ENCODE results near the gene TEF.

DNA sequence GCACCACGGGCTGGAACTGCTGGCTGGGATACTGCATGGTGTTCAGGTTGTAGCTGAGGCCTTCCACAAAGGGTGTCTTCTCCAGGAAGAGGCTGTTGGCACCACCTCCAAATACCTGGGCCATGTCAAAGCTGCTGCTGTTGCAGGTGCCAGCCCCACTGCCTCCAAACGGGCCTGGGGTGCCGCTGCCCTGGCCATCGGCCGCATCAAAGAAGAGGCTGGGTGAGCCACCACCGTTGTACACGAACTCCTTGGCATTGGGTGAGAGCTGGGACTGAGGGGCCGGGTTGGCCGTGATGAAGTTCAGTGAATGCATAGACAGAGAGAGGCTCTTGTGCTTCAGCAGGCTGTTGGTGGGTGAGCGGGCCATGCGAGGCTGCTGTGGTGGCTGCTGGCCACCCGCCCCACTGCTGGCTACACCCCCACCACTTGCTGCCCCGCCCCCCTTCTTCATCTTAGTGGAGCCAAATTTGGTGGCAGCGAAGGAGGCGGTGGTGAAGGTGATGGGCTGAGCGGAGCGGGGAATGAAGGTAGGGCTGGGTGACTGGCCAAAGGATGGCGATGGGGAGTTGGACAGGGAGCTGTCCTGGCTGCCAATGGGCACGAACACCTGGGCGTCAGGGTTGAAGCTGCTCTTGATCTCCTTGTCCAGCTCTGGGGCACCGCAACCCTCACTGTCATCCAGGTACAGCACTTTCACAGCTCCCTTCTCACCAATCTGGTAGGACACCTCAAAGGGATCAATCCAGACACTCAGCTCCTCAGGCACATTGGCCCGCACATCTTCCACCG lies 54.8 kb downstream of the TEF start:
- TF ChIP-seq, protein P1, sequence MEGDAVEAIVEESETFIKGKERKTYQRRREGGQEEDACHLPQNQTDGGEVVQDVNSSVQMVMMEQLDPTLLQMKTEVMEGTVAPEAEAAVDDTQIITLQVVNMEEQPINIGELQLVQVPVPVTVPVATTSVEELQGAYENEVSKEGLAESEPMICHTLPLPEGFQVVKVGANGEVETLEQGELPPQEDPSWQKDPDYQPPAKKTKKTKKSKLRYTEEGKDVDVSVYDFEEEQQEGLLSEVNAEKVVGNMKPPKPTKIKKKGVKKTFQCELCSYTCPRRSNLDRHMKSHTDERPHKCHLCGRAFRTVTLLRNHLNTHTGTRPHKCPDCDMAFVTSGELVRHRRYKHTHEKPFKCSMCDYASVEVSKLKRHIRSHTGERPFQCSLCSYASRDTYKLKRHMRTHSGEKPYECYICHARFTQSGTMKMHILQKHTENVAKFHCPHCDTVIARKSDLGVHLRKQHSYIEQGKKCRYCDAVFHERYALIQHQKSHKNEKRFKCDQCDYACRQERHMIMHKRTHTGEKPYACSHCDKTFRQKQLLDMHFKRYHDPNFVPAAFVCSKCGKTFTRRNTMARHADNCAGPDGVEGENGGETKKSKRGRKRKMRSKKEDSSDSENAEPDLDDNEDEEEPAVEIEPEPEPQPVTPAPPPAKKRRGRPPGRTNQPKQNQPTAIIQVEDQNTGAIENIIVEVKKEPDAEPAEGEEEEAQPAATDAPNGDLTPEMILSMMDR (IDR thresholded peaks at IDR 0.05), result no peak
- TF ChIP-seq POLR2A (IDR thresholded peaks at IDR 0.05), result no peak
